Measurements from ENCODE around the gene RPL29.

The RPL29 gene

DNA sequence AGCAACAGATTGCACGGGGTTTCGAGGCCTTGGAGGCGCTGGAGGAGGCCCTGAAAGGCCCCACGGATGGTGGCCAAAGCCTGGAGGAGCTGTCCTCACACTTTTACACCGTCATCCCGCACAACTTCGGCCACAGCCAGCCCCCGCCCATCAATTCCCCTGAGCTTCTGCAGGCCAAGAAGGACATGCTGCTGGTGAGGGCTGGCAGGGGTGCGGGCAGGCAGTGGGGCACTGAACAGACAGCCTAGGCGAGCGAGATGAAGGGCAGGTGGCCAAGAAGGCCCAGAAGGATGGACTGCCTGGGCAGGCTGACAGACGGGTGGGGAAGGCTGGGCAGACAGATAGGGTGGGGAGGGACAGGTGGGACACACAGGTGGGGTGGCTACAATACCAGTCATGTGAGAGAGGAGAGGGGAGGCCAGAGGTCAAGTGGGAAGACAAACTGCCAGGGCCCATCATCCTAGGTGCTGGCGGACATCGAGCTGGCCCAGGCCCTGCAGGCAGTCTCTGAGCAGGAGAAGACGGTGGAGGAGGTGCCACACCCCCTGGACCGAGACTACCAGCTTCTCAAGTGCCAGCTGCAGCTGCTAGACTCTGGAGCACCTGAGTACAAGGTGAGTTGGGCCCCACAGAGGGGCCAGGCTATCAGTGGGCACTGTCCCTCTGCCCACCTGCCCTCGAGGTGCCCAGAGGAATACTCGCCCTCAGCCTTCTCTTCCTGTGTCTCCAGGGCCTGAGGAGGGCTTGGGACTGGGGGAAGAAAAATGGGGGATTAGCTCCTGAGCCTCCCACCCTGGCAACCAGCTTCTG lies 50.5 kb downstream of the RPL29 start:
- DNase-seq (ENCODE audit: low read depth): no peak

DNA sequence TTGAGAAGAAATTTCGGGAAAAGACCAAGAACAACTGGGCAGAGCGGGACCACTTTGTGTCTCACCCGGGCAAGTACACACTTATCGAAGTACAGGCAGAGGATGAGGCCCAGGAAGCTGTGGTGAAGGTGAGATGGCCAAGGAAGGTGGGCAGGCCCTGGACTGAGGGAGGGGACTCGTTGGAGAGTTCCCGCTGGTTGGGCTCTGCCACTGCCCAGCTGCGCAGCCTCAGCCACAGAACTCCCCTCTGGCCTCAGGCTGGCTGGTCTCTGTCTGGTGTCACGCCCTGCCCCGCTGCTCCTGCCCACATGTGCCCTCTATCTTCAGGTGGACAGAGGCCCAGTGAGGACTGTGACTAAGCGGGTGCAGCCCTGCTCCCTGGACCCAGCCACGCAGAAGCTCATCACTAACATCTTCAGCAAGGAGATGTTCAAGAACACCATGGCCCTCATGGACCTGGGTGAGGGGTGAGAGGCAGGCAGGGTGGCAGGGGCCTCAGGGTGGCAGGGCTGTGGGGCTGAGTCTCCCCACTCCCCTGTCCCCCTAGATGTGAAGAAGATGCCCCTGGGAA lies 51.2 kb downstream of the RPL29 start:
- no peak for DNase-seq (ENCODE audit: low read depth)

Measured in stimulated activated CD8-positive, alpha-beta memory T cell treated with anti-CD3 and anti-CD28 coated beads, Interleukin-12 subunit alpha, Interleukin-12 subunit beta, amount 100 ng/mL, for 1 hour (primary cell).